Gastroesophageal sphincter (tissue), 3 donors: Measurements from ENCODE around the gene CPA1.

Experiments
- EP300 ChIP-seq: sonication (generic); formaldehyde crosslinking; IDR thresholded peaks from one replicate; pipeline ENCODE4 v1.6.1; 2017; ENCODE audit warnings: antibody characterized with exemption, mild to moderate bottlenecking
- POLR2AphosphoS5 ChIP-seq: sonication (generic); formaldehyde crosslinking; IDR thresholded peaks from one replicate; pipeline ENCODE4 v1.6.1; 2017; ENCODE audit warnings: antibody characterized with exemption
- TF ChIP-seq, protein P1 (sequence below), 4 experiments: fragments of 200-600 bp in 2 of 4; fragments of 450-650 bp in 2 of 4; sonication (generic) in 1 of 4; IDR thresholded peaks; one replicate each; pipeline ENCODE4 v1.5.1; 2017 to 2019; ENCODE audit warnings: antibody characterized with exemption in 4 of 4, mild to moderate bottlenecking in 2 of 4, moderate library complexity in 2 of 4

- TF ChIP-seq EP300 (no peak), POLR2AphosphoS5 (no peak)
- TF ChIP-seq, protein P1, sequence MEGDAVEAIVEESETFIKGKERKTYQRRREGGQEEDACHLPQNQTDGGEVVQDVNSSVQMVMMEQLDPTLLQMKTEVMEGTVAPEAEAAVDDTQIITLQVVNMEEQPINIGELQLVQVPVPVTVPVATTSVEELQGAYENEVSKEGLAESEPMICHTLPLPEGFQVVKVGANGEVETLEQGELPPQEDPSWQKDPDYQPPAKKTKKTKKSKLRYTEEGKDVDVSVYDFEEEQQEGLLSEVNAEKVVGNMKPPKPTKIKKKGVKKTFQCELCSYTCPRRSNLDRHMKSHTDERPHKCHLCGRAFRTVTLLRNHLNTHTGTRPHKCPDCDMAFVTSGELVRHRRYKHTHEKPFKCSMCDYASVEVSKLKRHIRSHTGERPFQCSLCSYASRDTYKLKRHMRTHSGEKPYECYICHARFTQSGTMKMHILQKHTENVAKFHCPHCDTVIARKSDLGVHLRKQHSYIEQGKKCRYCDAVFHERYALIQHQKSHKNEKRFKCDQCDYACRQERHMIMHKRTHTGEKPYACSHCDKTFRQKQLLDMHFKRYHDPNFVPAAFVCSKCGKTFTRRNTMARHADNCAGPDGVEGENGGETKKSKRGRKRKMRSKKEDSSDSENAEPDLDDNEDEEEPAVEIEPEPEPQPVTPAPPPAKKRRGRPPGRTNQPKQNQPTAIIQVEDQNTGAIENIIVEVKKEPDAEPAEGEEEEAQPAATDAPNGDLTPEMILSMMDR (IDR thresholded peaks at IDR 0.05), result no peak
Observed at GRCh38 chr7:130393101-130393561, 12.8 kb downstream of the CPA1 start.
